Vagina (tissue), 2 donors: ENCODE measurements around the gene GTPBP4. TPM values are rescaled to one million over a fixed set of nuclear protein-coding genes. Genes with fewer than 3 reads are reported as not detected.

Experiments used
- DNase-seq, 2 donors: peaks; one replicate each; pipeline ENCODE4 v3.0.0-alpha.2; 2017; ENCODE audit errors: extremely low spot score in 2 of 2
- H3K27ac ChIP-seq: fragments of 200-600 bp; sonication (generic); one replicate; pipeline ENCODE4 v1.5.1; 2019
- H3K27me3 ChIP-seq: fragments of 200-600 bp; sonication (generic); one replicate; pipeline ENCODE4 v1.5.1; 2019
- H3K36me3 ChIP-seq, 2 donors: fragments of 200-600 bp; sonication (generic); one replicate each; pipeline ENCODE4 v1.5.1; 2017 to 2019
- H3K4me1 ChIP-seq: fragments of 200-600 bp; sonication (generic); one replicate; pipeline ENCODE4 v1.5.1; 2019
- H3K4me3 ChIP-seq, 2 donors: fragments of 200-600 bp; sonication (generic); 1 replicate in 1 of 2; 2 replicates in 1 of 2; pipeline ENCODE4 v1.5.1; 2016 to 2019
- H3K9me3 ChIP-seq: fragments of 200-600 bp; sonication (generic); one replicate; pipeline ENCODE4 v1.5.1; 2019
- POLR2A ChIP-seq, 2 donors: fragments of 450-650 bp; IDR thresholded peaks; one replicate each; pipeline ENCODE4 v1.6.1; 2017; ENCODE audit warnings: antibody characterized with exemption in 2 of 2, mild to moderate bottlenecking in 2 of 2, moderate library complexity in 2 of 2
- POLR2AphosphoS5 ChIP-seq, 2 donors: sonication (generic); formaldehyde crosslinking; IDR thresholded peaks; one replicate each; pipeline ENCODE4 v1.9.0; 2017; ENCODE audit warnings: antibody characterized with exemption in 2 of 2, mild to moderate bottlenecking in 2 of 2, low read depth in 1 of 2; ENCODE audit not compliant: insufficient read depth in 1 of 2
- intact Hi-C: fragments of 100-400 bp; cut with DNase I; formaldehyde crosslinking; loops from one replicate; pipeline ENCODE4 v1.15.1; 2023
- total RNA-seq: library from RNA; depleted of rRNA; stranded (reverse); fragments of >200 nt; gene quantifications from one replicate; pipeline ENCODE4 v1.2.3, GENCODE V29; 2016
- TF ChIP-seq, protein P1 (sequence below), 3 experiments: fragments of 450-650 bp in 2 of 3; fragments of 200-600 bp in 1 of 3; sonication (generic) in 1 of 3; IDR thresholded peaks; one replicate each; pipeline ENCODE4 v1.5.1; 2017 to 2019; ENCODE audit warnings: antibody characterized with exemption in 3 of 3, mild to moderate bottlenecking in 2 of 3, moderate library complexity in 2 of 3

The GTPBP4 gene
- total RNA-seq, 1 donor from 2014 or later = 24.8 TPM

DNA sequence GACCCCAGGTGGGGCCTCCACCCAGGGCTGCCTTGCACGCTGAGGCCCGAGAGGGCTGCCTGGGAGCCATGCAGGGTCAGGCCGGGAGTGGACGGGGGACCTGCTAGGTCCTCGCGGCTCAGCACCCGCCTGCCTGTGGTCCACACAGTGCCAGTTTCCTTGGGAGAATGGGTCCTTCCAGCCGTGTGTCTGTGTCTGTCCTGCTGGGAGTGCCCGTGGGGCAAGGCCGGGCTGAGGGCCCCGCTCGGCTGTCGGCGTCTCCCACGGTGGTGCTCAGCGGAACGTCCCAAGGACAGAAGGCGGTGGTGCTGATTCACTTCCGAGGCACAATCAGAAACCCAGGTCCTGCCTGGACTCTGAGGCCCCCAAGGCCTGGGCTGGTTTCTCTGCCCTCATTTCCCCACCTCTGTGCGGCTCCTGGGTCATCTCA lies 23.2 kb upstream of the GTPBP4 start:
- Histone ChIP-seq H3K4me3 (no peak overlapping the region), H3K9me3 (no peaks in the 10 kb centered on the region), H3K4me1 (no peaks in the 10 kb centered on the region), H3K27ac (no peak overlapping the region), H3K27me3 (no peaks in the 10 kb centered on the region), H3K36me3 (no peaks in the 10 kb centered on the region)
- DNase-seq = no peak
- intact Hi-C loops = no loop called here
- TF ChIP-seq POLR2A (IDR thresholded peaks at IDR 0.05) = no peak
- TF ChIP-seq, protein P1, sequence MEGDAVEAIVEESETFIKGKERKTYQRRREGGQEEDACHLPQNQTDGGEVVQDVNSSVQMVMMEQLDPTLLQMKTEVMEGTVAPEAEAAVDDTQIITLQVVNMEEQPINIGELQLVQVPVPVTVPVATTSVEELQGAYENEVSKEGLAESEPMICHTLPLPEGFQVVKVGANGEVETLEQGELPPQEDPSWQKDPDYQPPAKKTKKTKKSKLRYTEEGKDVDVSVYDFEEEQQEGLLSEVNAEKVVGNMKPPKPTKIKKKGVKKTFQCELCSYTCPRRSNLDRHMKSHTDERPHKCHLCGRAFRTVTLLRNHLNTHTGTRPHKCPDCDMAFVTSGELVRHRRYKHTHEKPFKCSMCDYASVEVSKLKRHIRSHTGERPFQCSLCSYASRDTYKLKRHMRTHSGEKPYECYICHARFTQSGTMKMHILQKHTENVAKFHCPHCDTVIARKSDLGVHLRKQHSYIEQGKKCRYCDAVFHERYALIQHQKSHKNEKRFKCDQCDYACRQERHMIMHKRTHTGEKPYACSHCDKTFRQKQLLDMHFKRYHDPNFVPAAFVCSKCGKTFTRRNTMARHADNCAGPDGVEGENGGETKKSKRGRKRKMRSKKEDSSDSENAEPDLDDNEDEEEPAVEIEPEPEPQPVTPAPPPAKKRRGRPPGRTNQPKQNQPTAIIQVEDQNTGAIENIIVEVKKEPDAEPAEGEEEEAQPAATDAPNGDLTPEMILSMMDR (IDR thresholded peaks at IDR 0.05) = no peak
- no peak for TF ChIP-seq POLR2AphosphoS5 (IDR thresholded peaks at IDR 0.05; ENCODE audit: insufficient read depth in 1 of 2, low read depth in 1 of 2)

DNA sequence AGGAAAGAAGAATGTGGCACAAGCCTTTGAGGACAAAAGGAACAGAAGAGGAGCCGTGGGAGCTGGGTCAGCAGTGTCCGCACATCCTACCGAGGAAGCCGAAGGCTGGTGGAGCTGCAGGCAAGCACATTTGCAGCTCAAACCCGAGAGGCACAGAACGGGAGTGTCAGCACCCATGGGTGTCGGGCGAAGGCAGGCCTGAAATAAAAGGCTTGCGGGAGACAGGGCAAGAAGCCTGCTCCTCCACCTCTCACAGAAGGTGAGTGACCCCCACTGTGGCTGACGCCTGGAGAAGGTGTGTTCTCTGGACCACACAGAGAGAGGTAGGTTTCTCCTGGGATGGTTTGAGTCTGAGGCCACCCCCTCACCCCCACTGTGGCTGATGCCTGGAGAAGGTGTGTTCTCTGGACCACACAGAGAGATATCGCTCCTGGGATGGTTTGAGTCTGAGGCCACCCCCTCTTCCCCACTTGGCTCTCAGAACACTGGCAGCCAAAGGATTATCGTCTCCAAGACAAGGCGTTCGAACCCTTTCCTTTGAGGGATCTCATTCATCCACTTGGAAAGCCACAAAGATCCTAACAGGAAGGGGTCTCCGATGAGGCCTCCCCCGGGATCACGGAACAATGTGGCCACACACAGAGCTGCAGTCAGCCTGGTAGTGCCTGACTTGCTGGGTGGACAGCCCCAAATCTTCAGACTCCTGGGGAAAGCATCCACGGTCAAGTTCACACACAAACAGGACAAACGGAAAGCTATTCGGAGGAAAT lies 21.6 kb upstream of the GTPBP4 start:
- Histone ChIP-seq H3K9me3 (no peaks in the 10 kb centered on the region), H3K27me3 (no peaks in the 10 kb centered on the region), H3K4me3 (no peak overlapping the region), H3K27ac (no peak overlapping the region), H3K4me1 (peaks cover 9% of the 10 kb centered on the region), H3K36me3 (no peaks in the 10 kb centered on the region)
- no peak for DNase-seq
- TF ChIP-seq POLR2AphosphoS5 (IDR thresholded peaks at IDR 0.05; ENCODE audit: insufficient read depth in 1 of 2, low read depth in 1 of 2) = no peak
- TF ChIP-seq POLR2A (IDR thresholded peaks at IDR 0.05) = no peak
- TF ChIP-seq, protein P1 (IDR thresholded peaks at IDR 0.05) = no peak
- intact Hi-C loops = no loop called here

DNA sequence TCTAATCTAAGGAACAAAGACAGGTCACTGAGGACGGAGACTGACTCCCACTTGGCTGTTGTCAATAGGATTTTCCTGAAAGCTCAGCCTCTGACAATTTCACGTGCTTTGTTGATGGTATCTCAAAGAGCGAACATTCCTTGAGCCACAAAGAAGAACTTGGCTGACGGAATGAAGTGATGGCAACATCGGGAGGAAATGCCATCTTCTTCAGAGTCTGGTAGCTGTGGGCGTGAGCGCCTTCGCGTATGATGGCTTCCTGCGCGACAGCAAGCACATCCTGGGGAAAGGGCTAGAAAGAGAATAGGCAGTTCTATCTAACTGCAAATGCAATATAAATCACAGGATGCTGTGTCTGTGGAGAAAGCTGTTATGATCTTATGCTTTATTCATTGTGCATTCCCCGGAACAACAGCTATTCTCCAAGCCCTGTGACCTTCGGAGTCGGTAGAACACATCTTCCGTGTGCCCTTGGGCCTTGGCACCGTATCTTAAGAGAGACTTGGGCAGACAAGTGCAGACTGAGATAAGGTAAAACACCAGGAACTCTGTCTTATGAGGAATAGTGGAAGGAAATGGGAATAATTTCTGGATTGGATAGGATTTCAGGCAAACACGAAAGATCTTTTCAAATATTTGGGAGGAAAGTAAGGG lies 19.6 kb upstream of the GTPBP4 start:
- no peak overlapping the region for H3K4me3 ChIP-seq
- DNase-seq = no peak

DNA sequence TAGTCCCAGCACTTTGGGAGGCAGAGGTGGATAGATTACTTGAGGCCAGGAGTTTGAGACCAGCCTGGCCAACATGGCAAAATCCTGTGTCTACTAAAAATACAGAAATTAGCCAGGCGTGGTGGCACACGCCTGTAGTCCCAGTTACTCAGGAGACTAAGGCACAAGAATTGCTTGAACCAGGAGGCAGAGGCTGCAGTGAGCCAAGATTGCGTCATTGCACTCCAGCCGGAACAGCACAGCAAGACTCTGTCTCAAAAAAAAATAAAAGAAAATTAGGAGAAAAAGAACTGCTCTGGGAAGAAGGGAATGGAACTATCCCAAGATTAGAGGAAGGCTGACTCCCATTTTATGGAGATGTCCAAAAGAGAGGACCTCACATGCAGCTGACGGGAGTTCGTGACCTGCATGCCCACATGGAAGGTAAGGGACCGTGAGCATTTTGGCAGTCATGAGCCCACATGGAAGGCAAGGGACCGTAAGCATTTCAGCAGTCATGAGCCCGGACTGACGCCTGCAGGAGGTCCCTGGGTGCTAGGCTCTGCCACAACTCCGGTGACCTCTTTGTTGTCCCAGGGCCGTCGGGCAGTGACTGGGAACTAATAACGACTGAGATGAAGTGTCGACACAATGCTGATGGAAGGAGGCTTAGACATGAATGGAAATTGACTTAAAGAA lies 18.6 kb upstream of the GTPBP4 start:
- no peaks in the 10 kb centered on the region for H3K9me3 ChIP-seq
- intact Hi-C loops = no loop called here
- no peak for DNase-seq
- H3K27ac ChIP-seq = peak overlapping the region; percentile 41
- no peaks in the 10 kb centered on the region for H3K27me3 ChIP-seq
- no peak for TF ChIP-seq POLR2A (IDR thresholded peaks at IDR 0.05)
- peaks cover 9% of the 10 kb centered on the region for H3K4me1 ChIP-seq
- H3K4me3 ChIP-seq = no peak overlapping the region
- no peaks in the 10 kb centered on the region for H3K36me3 ChIP-seq

More for the DNA sequence above, 19.6 kb upstream of the GTPBP4 start:
- Histone ChIP-seq H3K36me3 (no peaks in the 10 kb centered on the region), H3K27ac (no peak overlapping the region), H3K4me1 (peaks cover 9% of the 10 kb centered on the region), H3K9me3 (no peaks in the 10 kb centered on the region), H3K27me3 (no peaks in the 10 kb centered on the region)
- intact Hi-C loops = no loop called here
- TF ChIP-seq, protein P1 (IDR thresholded peaks at IDR 0.05) = no peak
- TF ChIP-seq POLR2AphosphoS5 (IDR thresholded peaks at IDR 0.05; ENCODE audit: insufficient read depth in 1 of 2, low read depth in 1 of 2) = no peak
- no peak for TF ChIP-seq POLR2A (IDR thresholded peaks at IDR 0.05)

DNA sequence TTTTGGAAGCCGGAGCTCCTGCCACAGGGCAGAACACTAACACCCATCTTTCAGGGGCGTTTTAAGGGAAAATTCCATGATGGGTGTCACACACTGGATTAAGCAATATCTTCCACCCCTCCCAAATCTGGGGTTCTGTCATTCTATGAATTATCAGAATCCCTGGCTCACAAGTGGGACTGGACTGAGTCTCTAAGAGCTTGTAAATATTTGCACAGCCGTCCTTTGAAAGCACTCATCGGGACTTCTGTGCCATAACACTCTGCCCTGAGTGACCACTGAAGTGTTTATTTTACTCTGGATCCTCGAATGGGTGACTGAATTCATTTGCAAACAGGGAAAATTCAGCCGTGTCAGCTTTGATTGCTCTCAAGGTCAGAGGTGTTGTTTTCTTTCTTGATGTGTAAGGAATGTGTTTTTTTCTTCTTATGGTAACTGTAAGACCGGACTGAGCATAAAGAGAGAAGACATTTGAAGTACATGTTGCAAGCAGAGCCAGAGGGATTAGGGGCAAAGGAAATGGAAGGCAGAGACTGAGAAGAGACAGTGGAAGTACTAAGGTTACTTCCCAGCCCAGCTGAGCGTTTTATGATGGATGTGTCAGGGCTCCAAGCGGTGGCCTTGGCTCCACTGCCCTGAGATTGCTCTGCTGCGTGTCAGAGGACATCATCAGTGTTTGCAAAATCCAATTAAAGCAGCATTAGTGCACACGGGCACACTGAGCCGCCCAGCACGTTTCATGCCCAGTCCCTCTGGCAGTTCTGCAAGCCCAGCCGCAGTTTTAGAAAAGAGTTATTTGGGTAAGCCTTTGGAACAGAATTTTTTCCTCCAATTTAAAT lies 17.7 kb upstream of the GTPBP4 start:
- no peak for TF ChIP-seq POLR2A (IDR thresholded peaks at IDR 0.05)
- TF ChIP-seq, protein P1 (IDR thresholded peaks at IDR 0.05) = no peak
- TF ChIP-seq POLR2AphosphoS5 (IDR thresholded peaks at IDR 0.05; ENCODE audit: insufficient read depth in 1 of 2, low read depth in 1 of 2) = no peak
- Histone ChIP-seq H3K27me3 (no peaks in the 10 kb centered on the region), H3K4me1 (peaks cover 9% of the 10 kb centered on the region), H3K4me3 (no peak overlapping the region), H3K27ac (peak overlapping the region; percentile 41), H3K36me3 (no peaks in the 10 kb centered on the region), H3K9me3 (no peaks in the 10 kb centered on the region)
- no peak for DNase-seq
- intact Hi-C loops = no loop called here
